Measurements from ENCODE around the gene TNNT2.

TNNT2 gene

GRCh38 chr1:201354151-201354900 is 23.2 kb downstream of the TNNT2 start:
- no peak for DNase-seq

GRCh38 chr1:201353186-201353940 is 24.1 kb downstream of the TNNT2 start:
- DNase-seq: no peak

- no peak for DNase-seq
These were observed 25.9 kb downstream of the TNNT2 start for GRCh38 chr1:201351617-201352016.

- no peak for DNase-seq
These were observed 26.6 kb downstream of the TNNT2 start for GRCh38 chr1:201350884-201351283.

GRCh38 chr1:201350361-201350725 is 27.1 kb downstream of the TNNT2 start:
- DNase-seq: no peak

- no peak for DNase-seq
These were observed 28.4 kb downstream of the TNNT2 start for GRCh38 chr1:201349092-201349491.

GRCh38 chr1:201348211-201348566 is 29.3 kb downstream of the TNNT2 start:
- DNase-seq: peak in 1 of 2 experiments; percentile 11

- no peak for DNase-seq
These were observed 29.8 kb downstream of the TNNT2 start for GRCh38 chr1:201347498-201348210.

GRCh38 chr1:201346987-201347386 is 30.5 kb downstream of the TNNT2 start:
- DNase-seq: no peak

- DNase-seq: no peak
These were observed 31.0 kb downstream of the TNNT2 start for GRCh38 chr1:201346337-201346939.

GRCh38 chr1:201345081-201345355 is 32.5 kb downstream of the TNNT2 start:
- no peak for DNase-seq

GRCh38 chr1:201344206-201345080 is 33.0 kb downstream of the TNNT2 start:
- DNase-seq: no peak

GRCh38 chr1:201341377-201341776 is 36.1 kb downstream of the TNNT2 start:
- DNase-seq: no peak

GRCh38 chr1:201336711-201337450 is 40.6 kb downstream of the TNNT2 start:
- DNase-seq: no peak

GRCh38 chr1:201335901-201336300 is 41.6 kb downstream of the TNNT2 start:
- DNase-seq: no peak

- DNase-seq: no peak
These were observed 42.2 kb downstream of the TNNT2 start for GRCh38 chr1:201335174-201335870.

- DNase-seq: no peak
These were observed 42.9 kb downstream of the TNNT2 start for GRCh38 chr1:201334325-201335173.

GRCh38 chr1:201332616-201333335 is 44.7 kb downstream of the TNNT2 start:
- DNase-seq: no peak

GRCh38 chr1:201332021-201332420 is 45.5 kb downstream of the TNNT2 start:
- DNase-seq: no peak

- DNase-seq: no peak
These were observed 46.3 kb downstream of the TNNT2 start for GRCh38 chr1:201331166-201331565.

Measured in NCI-H1930 (cell line).